Heart left ventricle (tissue), 16 donors: ENCODE results near the gene ABTB2. TPM values are rescaled to one million over a fixed set of nuclear protein-coding genes. Genes with fewer than 3 reads are reported as not detected.

ENCODE experiments used
- ATAC-seq, 4 donors: fragments of 200-7000 bp; cut with Tn5 transposase; one replicate each; pipeline ENCODE4 v1.9.1; 2020 to 2022; ENCODE audit warnings: moderate library complexity in 4 of 4, mild to moderate bottlenecking in 3 of 4, moderate number of reproducible peaks in 1 of 4
- DNase-seq, 5 donors: peaks; one replicate each; pipeline ENCODE4 v3.0.0-alpha.2; 2020
- H3K27ac ChIP-seq, 12 donors: fragments of 200-600 bp; sonication (generic) in 4 of 12; one replicate each; pipeline versions ENCODE4 v1.5.0 to v1.8.0; 2016 to 2022; ENCODE audit warnings: mild to moderate bottlenecking in 2 of 12
- H3K27me3 ChIP-seq, 9 donors: fragments of 200-600 bp; sonication (generic) in 2 of 9; one replicate each; pipeline versions ENCODE4 v1.5.1 to v1.8.0; 2016 to 2022; ENCODE audit warnings: mild to moderate bottlenecking in 3 of 9
- H3K36me3 ChIP-seq, 9 donors: fragments of 200-600 bp; sonication (generic) in 2 of 9; one replicate each; pipeline versions ENCODE4 v1.5.0 to v1.8.0; 2018 to 2022; ENCODE audit warnings: mild to moderate bottlenecking in 2 of 9
- H3K4me1 ChIP-seq, 12 donors: fragments of 200-600 bp; sonication (generic) in 4 of 12; one replicate each; pipeline versions ENCODE4 v1.5.0 to v1.8.0; 2016 to 2022; ENCODE audit warnings: mild to moderate bottlenecking in 3 of 12
- H3K4me3 ChIP-seq, 12 donors: fragments of 200-600 bp; sonication (generic) in 4 of 12; one replicate each; pipeline versions ENCODE4 v1.5.0 to v1.8.0; 2017 to 2022; ENCODE audit warnings: mild to moderate bottlenecking in 9 of 12, moderate library complexity in 4 of 12
- H3K9me3 ChIP-seq, 12 donors: fragments of 200-600 bp; sonication (generic) in 4 of 12; one replicate each; pipeline versions ENCODE4 v1.5.0 to v1.8.0; 2016 to 2022; ENCODE audit warnings: mild to moderate bottlenecking in 1 of 12
- CTCF ChIP-seq, 12 donors: fragments of 200-600 bp; sonication (generic) in 4 of 12; IDR thresholded peaks; one replicate each; pipeline versions ENCODE4 v1.5.0 to v1.8.0; 2018 to 2022; ENCODE audit warnings: antibody characterized with exemption in 12 of 12, mild to moderate bottlenecking in 5 of 12
- POLR2A ChIP-seq, 2 donors: fragments of 450-650 bp; IDR thresholded peaks; one replicate each; pipeline ENCODE4 v1.6.1; 2017; ENCODE audit warnings: antibody characterized with exemption in 2 of 2, mild to moderate bottlenecking in 2 of 2, moderate library complexity in 2 of 2
- WGBS, 4 donors: extraction: QIAGEN DNeasy Blood & Tissue Kit in 2 of 4; methylation state at CpG; one replicate each; pipeline versions ENCODE4 v1.1.5 to v1.1.7; 2013 to 2018; 5-methylcytosine and 5-hydroxymethylcytosine counted together
- intact Hi-C, 10 donors: fragments of 100-400 bp; cut with DNase I; formaldehyde crosslinking; loops; one replicate each; pipeline versions ENCODE4 v1.11.1 to v1.14.2; 2022
- polyA plus RNA-seq, 2 donors: library from polyadenylated mRNA; stranded (reverse); fragments of 200-250 nt; gene quantifications; one replicate each; pipeline ENCODE4 v1.2.3, GENCODE V29; 2013
- total RNA-seq, 9 donors: library from RNA; depleted of rRNA in 2 of 9; stranded (reverse); fragments of >200 nt in 2 of 9; fragmentation: NEBNext Ultra II Directional in 3 of 9; extraction: Animal tissue kit (Norgen Biotek cat#: 25700) in 3 of 9; gene quantifications; one replicate each; pipeline versions ENCODE4 v1.1.0 to v1.2.4, GENCODE V29; 2016 to 2023
- donor health status: ischemic (EF 13 %, LVEDD 7.1; RV severe dilation, severe dysfunction).
- donor health status: healthy with polysubstance abuse.
- donor health status: DM: no; HTN: yes; CAD: no.
- donor health status: DM: no; HTN: no; CAD: no.
- donor health status: ischemic (EF 25% LVEDD 6.9; RV normal size, moderate dysfunction).
- donor health status: ischemic (EF 25% LVEDD 5.7; RV mildly dilated, moderate dysfunction).
- donor health status: healthy.
- donor health status: DM: yes; HTN: yes; CAD: no.
- donor health status: ischemic (EF 35%, LVEDD 5.7; RV mildly dilated, moderate dysfunction).
- donor health status: nonischemic (EF 11% LVEDD 7.7; RV severe dilation, severe dysfunction).
- donor health status: DM: yes; HTN: yes; CAD: no.
- donor health status: PGD.
- donor health status: ischemic (EF 29% LVEDD 5.4; RV normal size, mild dysfunction).
- donor health status: nonischemic (EF 23%, LVEDD 6.1; RV moderate dilation, normal function).

ABTB2 gene
- total and polyA plus RNA-seq, 11 donors, result 3.3 to 27.1 (median 12.5) TPM

DNA sequence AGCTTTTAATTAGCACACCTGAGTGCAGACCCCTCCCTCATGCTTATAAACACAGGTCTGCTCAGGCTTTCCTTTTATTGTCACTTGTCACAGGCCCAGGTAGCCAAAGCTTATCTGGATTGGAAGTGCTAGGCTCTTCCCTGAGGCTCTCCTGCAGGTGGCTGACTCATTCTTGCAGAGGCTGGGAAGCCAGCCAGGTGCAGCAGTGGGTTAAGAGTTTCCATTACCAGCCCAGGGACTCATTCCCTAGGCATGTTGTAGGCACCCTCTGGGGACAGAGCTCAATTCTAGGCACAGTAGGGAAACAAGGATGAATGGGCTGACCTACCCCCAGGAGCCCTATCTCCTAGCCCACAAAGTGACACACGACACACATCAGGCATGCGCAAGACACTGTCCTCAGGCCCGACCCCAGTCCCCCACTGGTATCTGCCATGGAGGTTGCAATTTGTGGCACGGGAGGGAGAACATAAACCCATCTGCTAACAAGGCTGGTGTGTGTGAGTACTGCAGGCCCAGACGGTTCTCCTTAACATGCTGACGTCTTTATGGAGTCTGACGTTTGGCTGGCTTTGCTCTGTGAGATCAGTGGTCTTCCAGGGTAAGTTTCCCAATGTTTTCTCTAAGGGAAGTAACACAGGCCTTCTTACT lies 94.2 kb downstream of the ABTB2 start:
- Histone ChIP-seq H3K4me3 (no peak overlapping the region), H3K36me3 (no peaks in the 10 kb centered on the region), H3K27ac (peak overlapping the region in 4 of 12 donors; percentile 6 to 36 (median 25)), H3K27me3 (peaks cover 0 to 4% (median 0%) of the 10 kb centered on the region in 9 donors), H3K9me3 (no peaks in the 10 kb centered on the region), H3K4me1 (peaks cover 0 to 54% (median 25%) of the 10 kb centered on the region in 12 donors)
- no peak for TF ChIP-seq CTCF (IDR thresholded peaks at IDR 0.05)
- TF ChIP-seq POLR2A (IDR thresholded peaks at IDR 0.05), result no peak
- 72 to 86% (median 79%) methylated on average over 6 to 7 of the region's 7 CpGs for WGBS, 4 donors
- DNase-seq (peak in 3 of 5 donors; percentile 68 to 81 (median 72)), ATAC-seq (peak in 3 of 4 donors; percentile 68 to 79 (median 71))
- intact Hi-C loops, result loop anchor here in 2 of 10 donors (5.0 to 10.0 kb wide), 2 partner anchors 91 to 94 kb away; partner anchors contain the start of gene ABTB2 (in 2 of the 2)

DNA sequence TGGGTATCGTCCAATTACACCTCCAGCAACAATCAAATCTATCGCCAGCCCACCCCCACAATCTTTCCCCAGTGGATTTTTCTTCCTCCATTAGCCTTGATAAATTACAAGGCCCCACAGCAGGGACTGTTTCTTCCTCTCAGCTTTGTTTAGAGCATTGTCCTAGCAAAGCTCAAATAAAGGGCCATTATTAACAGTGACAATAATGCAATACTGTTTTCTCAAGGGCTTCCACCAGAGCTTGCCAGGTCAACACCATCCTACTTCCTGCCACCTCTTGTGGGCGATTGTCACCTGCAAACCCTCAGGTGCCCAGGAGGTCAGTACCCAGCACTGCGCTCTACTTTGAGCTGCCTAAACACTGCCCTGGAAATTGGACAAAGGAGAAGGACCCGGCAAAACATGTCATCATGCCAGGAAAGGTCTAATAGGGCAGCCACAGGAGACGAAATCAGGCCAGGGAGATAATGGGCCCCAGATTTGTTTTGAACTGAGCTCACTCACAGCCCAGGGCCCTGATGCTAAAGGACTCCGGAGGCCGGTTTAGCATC lies 95.2 kb downstream of the ABTB2 start:
- Histone ChIP-seq H3K36me3 (no peaks in the 10 kb centered on the region), H3K27me3 (no peaks in the 10 kb centered on the region), H3K4me1 (peaks cover 0 to 52% (median 23%) of the 10 kb centered on the region in 12 donors), H3K27ac (peak overlapping the region in 4 of 12 donors; percentile 20 to 40 (median 34)), H3K4me3 (no peak overlapping the region), H3K9me3 (no peaks in the 10 kb centered on the region)
- TF ChIP-seq CTCF (IDR thresholded peaks at IDR 0.05) (no peak), POLR2A (IDR thresholded peaks at IDR 0.05) (no peak)
- 59 to 66% (median 60%) methylated on average over 8 of the region's 8 CpGs for WGBS, 4 donors
- peak in 1 of 4 donors; percentile 4 for ATAC-seq
- DNase-seq, result no peak
- intact Hi-C loops, result loop anchor here in 2 of 10 donors (5.0 to 10.0 kb wide), 2 partner anchors 92 to 95 kb away; partner anchors contain the start of gene ABTB2 (in 2 of the 2)

DNA sequence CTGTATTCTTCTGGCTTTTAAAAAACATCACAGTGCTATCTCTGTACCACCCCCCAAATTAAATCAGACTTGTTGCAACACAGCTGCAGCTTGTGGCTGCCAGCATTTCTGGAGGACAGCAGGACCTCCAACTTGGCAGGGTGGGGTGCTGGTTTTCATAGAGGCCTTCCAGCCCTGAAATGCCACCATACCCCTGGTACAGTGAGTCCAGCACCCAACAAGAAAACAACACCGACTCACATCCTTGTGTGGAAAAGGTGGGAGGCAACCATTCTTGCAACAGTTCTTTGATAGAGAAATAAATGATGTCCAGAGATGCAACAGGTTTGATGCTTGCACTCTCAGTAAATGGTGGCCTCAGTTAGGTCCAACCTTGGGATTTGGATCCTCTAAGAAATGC lies 96.0 kb downstream of the ABTB2 start:
- 87 to 92% (median 92%) methylated on average over 1 of the region's 1 CpG for WGBS, 4 donors
- H3K9me3 ChIP-seq, result no peaks in the 10 kb centered on the region
- peaks cover 0 to 50% (median 19%) of the 10 kb centered on the region in 12 donors for H3K4me1 ChIP-seq
- DNase-seq, result no peak
- no peak overlapping the region for H3K27ac ChIP-seq
- no peak for ATAC-seq
- no peaks in the 10 kb centered on the region for H3K36me3 ChIP-seq
- intact Hi-C loops, result loop anchor here in 2 of 10 donors (5.0 to 10.0 kb wide), 2 partner anchors 93 to 95 kb away; partner anchors contain the start of gene ABTB2 (in 2 of the 2)
- TF ChIP-seq POLR2A (IDR thresholded peaks at IDR 0.05) (no peak), CTCF (IDR thresholded peaks at IDR 0.05) (no peak)
- H3K4me3 ChIP-seq, result no peak overlapping the region
- no peaks in the 10 kb centered on the region for H3K27me3 ChIP-seq

GRCh38 chr11:34261095-34261494 lies 96.7 kb downstream of the ABTB2 start:
- intact Hi-C loops, result loop anchor here in 2 of 10 donors (5.0 to 10.0 kb wide), 2 partner anchors 94 to 96 kb away; partner anchors contain the start of gene ABTB2 (in 2 of the 2)
- peaks cover 0 to 53% (median 18%) of the 10 kb centered on the region in 12 donors for H3K4me1 ChIP-seq
- WGBS, 4 donors, result 84 to 95% (median 91%) methylated on average over 2 of the region's 2 CpGs
- H3K27ac ChIP-seq, result no peak overlapping the region
- no peak for TF ChIP-seq POLR2A (IDR thresholded peaks at IDR 0.05)
- no peak for TF ChIP-seq CTCF (IDR thresholded peaks at IDR 0.05)
- H3K4me3 ChIP-seq, result no peak overlapping the region
- no peaks in the 10 kb centered on the region for H3K9me3 ChIP-seq
- no peaks in the 10 kb centered on the region for H3K27me3 ChIP-seq
- H3K36me3 ChIP-seq, result no peaks in the 10 kb centered on the region
- DNase-seq (no peak), ATAC-seq (no peak)
